Testis (tissue), 3 donors: ENCODE results near the gene TUFT1. TPM values are rescaled to one million over a fixed set of nuclear protein-coding genes. Genes with fewer than 3 reads are reported as not detected.
A peak's percentile ranks its signal among the peaks of the same experiment; 100 is the strongest.

Experiments
- DNase-seq: peaks from one replicate; pipeline ENCODE4 v3.0.0-alpha.2; 2019
- H3K27ac ChIP-seq, 2 donors: fragments of 200-600 bp; sonication (generic); one replicate each; pipeline ENCODE4 v1.5.1; 2019
- H3K27me3 ChIP-seq: fragments of 200-600 bp; sonication (generic); one replicate; pipeline ENCODE4 v1.5.1; 2019
- H3K36me3 ChIP-seq: fragments of 200-600 bp; sonication (generic); one replicate; pipeline ENCODE4 v1.5.1; 2017; ENCODE audit warnings: low read depth; ENCODE audit errors: missing control alignments
- H3K4me1 ChIP-seq: fragments of 200-600 bp; sonication (generic); one replicate; pipeline ENCODE4 v1.5.1; 2019
- H3K4me3 ChIP-seq, 2 donors: fragments of 200-600 bp; sonication (generic); one replicate each; pipeline ENCODE4 v1.5.1; 2017 to 2019
- H3K9me3 ChIP-seq: fragments of 200-600 bp; sonication (generic); one replicate; pipeline ENCODE4 v1.5.1; 2017
- CTCF ChIP-seq, 3 experiments: fragments of 450-650 bp in 2 of 3; fragments of 200-600 bp in 1 of 3; sonication (generic) in 1 of 3; IDR thresholded peaks; one replicate each; pipeline ENCODE4 v1.5.1; 2016 to 2019; ENCODE audit warnings: antibody characterized with exemption in 3 of 3, mild to moderate bottlenecking in 2 of 3, moderate library complexity in 1 of 3
- POLR2A ChIP-seq: fragments of 450-650 bp; IDR thresholded peaks from one replicate; pipeline ENCODE4 v1.6.1; 2017; ENCODE audit warnings: antibody characterized with exemption, mild to moderate bottlenecking, moderate library complexity
- WGBS, 2 donors: methylation state at CpG; one replicate each; pipeline ENCODE4 v1.1.5; 2018; 5-methylcytosine and 5-hydroxymethylcytosine counted together
- intact Hi-C: fragments of 100-400 bp; cut with DNase I; formaldehyde crosslinking; loops from one replicate; pipeline ENCODE4 v1.15.1; 2023; ENCODE audit warnings: low total_unique reads
- polyA plus RNA-seq: library from polyadenylated mRNA; stranded (reverse); fragments of 350-450 nt; fragmentation: Illumina TruSeq; extraction: RNeasy Lipid Tissue Mini Kit (QIAGEN cat#74804); gene quantifications from one replicate; pipeline ENCODE4 v1.2.3, GENCODE V29; 2014; ENCODE audit warnings: low read depth, low replicate concordance; ENCODE audit not compliant: insufficient read depth
- total RNA-seq, 2 donors: library from RNA; depleted of rRNA; stranded (reverse); fragments of >200 nt; gene quantifications; one replicate each; pipeline ENCODE4 v1.2.3, GENCODE V29; 2016

TUFT1 gene
- total and polyA plus RNA-seq, 3 donors from 2014 or later = 9.7 to 19.3 (median 16.5) TPM

GRCh38 chr1:151583796-151584195, 43.7 kb downstream of the TUFT1 start:
- no peaks in the 10 kb centered on the region for H3K27me3 ChIP-seq
- peaks cover 11% of the 10 kb centered on the region for H3K4me1 ChIP-seq
- H3K9me3 ChIP-seq = no peaks in the 10 kb centered on the region
- H3K36me3 ChIP-seq = no peaks in the 10 kb centered on the region
- intact Hi-C loops = no loop called here
- no peak overlapping the region for H3K27ac ChIP-seq
- H3K4me3 ChIP-seq = no peak overlapping the region
- no peak for DNase-seq
- TF ChIP-seq CTCF (IDR thresholded peaks at IDR 0.05) (no peak), POLR2A (no peak)
- WGBS, 2 donors = 43 to 50% methylated on average over 2 of the region's 2 CpGs

GRCh38 chr1:151584278-151584677, 44.2 kb downstream of the TUFT1 start:
- intact Hi-C loops = no loop called here
- TF ChIP-seq CTCF (IDR thresholded peaks at IDR 0.05) (no peak), POLR2A (no peak)
- WGBS, 2 donors = 62 to 67% methylated on average over 6 of the region's 6 CpGs

GRCh38 chr1:151584780-151585179, 44.7 kb downstream of the TUFT1 start:
- no peak overlapping the region for H3K4me3 ChIP-seq
- H3K4me1 ChIP-seq = peaks cover 11% of the 10 kb centered on the region
- WGBS, 2 donors = 59 to 61% methylated on average over 7 of the region's 7 CpGs
- no peaks in the 10 kb centered on the region for H3K36me3 ChIP-seq
- TF ChIP-seq POLR2A (no peak), CTCF (IDR thresholded peaks at IDR 0.05) (no peak)
- intact Hi-C loops = no loop called here
- H3K9me3 ChIP-seq = no peaks in the 10 kb centered on the region
- H3K27me3 ChIP-seq = no peaks in the 10 kb centered on the region
- DNase-seq = no peak
- peak overlapping the region in 1 of 2 donors; percentile 53 for H3K27ac ChIP-seq

More at GRCh38 chr1:151584278-151584677, 44.2 kb downstream of the TUFT1 start:
- H3K4me1 ChIP-seq = peaks cover 11% of the 10 kb centered on the region
- DNase-seq = no peak
- H3K9me3 ChIP-seq = no peaks in the 10 kb centered on the region
- H3K4me3 ChIP-seq = no peak overlapping the region
- H3K27ac ChIP-seq = no peak overlapping the region
- no peaks in the 10 kb centered on the region for H3K36me3 ChIP-seq
- no peaks in the 10 kb centered on the region for H3K27me3 ChIP-seq

GRCh38 chr1:151585622-151586021, 45.5 kb downstream of the TUFT1 start:
- 0 to 6% methylated on average over 1 of the region's 1 CpG for WGBS, 2 donors
- no peak for TF ChIP-seq CTCF (IDR thresholded peaks at IDR 0.05)
- no peak for TF ChIP-seq POLR2A
- intact Hi-C loops = no loop called here
- Histone ChIP-seq H3K27ac (peak overlapping the region in 1 of 2 donors; percentile 53), H3K4me3 (no peak overlapping the region), H3K36me3 (no peaks in the 10 kb centered on the region), H3K9me3 (no peaks in the 10 kb centered on the region), H3K27me3 (no peaks in the 10 kb centered on the region), H3K4me1 (peaks cover 11% of the 10 kb centered on the region)
- DNase-seq = no peak

GRCh38 chr1:151590961-151591360, 50.9 kb downstream of the TUFT1 start:
- intact Hi-C loops = no loop called here
- no peak for TF ChIP-seq POLR2A
- no peak for TF ChIP-seq CTCF (IDR thresholded peaks at IDR 0.05)
- peaks cover 10% of the 10 kb centered on the region for H3K4me1 ChIP-seq
- H3K27me3 ChIP-seq = no peaks in the 10 kb centered on the region
- H3K36me3 ChIP-seq = no peaks in the 10 kb centered on the region
- no peak for DNase-seq
- H3K27ac ChIP-seq = no peak overlapping the region
- no peaks in the 10 kb centered on the region for H3K9me3 ChIP-seq
- no peak overlapping the region for H3K4me3 ChIP-seq
- WGBS, 2 donors = 92 to 95% methylated on average over 3 of the region's 3 CpGs
